IMR-90 (cell line): ENCODE measurements around the gene ZNF665.

ENCODE experiments used
- BHLHE40 ChIP-seq: fragments of 150-350 bp; IDR thresholded peaks from 2 replicates; pipeline ENCODE4 v1.6.1; 2016; ENCODE audit warnings: mild to moderate bottlenecking, low read depth, low read length
- POLR2A ChIP-seq: IDR thresholded peaks from 2 replicates; pipeline ENCODE4 v1.6.1; 2012; ENCODE audit warnings: mild to moderate bottlenecking, low read depth, low read length
- RFX5 ChIP-seq: IDR thresholded peaks from 2 replicates; pipeline ENCODE4 v1.8.0; 2012; ENCODE audit warnings: low read depth, mild to moderate bottlenecking, low read length, moderate library complexity
- TF ChIP-seq, protein P1 (sequence below): conservative IDR thresholded peaks from 2 replicates; pipeline ENCODE4 v1.5.1; 2012; ENCODE audit warnings: mild to moderate bottlenecking, low read depth, low read length, improper control_type of control experiment

DNA sequence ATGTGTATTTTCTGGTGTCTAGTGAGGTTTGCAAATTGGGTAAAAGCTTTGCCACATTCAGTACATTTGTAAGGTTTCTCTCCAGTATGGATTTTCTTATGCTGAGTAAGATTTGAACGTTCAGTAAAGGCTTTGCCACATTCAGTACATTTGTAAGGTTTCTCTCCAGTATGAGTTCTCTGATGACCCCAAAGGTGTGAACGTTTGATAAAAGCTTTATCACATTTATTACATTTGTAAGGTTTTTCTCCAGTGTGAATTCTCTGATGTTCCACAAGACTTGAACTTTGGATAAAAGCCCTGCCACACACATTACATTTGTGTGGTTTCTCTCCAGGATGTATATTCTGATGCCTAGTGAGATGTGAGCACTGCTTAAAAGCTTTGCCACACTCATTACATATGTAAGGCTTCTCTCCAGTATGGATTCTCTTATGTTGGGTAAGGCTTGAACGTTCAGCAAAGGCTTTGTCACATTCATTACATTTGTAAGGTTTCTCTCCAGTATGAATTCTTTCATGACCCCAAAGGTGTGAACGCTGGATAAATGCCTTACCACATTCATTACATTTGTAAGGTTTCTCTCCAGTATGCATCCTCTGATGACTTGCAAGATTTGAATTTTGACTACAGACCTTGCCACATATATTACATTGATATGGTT is 44.1 kb upstream of the ZNF665 start:
- TF ChIP-seq, protein P1, sequence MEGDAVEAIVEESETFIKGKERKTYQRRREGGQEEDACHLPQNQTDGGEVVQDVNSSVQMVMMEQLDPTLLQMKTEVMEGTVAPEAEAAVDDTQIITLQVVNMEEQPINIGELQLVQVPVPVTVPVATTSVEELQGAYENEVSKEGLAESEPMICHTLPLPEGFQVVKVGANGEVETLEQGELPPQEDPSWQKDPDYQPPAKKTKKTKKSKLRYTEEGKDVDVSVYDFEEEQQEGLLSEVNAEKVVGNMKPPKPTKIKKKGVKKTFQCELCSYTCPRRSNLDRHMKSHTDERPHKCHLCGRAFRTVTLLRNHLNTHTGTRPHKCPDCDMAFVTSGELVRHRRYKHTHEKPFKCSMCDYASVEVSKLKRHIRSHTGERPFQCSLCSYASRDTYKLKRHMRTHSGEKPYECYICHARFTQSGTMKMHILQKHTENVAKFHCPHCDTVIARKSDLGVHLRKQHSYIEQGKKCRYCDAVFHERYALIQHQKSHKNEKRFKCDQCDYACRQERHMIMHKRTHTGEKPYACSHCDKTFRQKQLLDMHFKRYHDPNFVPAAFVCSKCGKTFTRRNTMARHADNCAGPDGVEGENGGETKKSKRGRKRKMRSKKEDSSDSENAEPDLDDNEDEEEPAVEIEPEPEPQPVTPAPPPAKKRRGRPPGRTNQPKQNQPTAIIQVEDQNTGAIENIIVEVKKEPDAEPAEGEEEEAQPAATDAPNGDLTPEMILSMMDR = no peak
- TF ChIP-seq POLR2A = no peak
- TF ChIP-seq BHLHE40 = no peak
- TF ChIP-seq RFX5 = no peak
